HL-60/S4 treated with retinoic acid at 250 ng/mL for 4 days and 3 days (cell line): ENCODE measurements around the gene SPDYE17.
"Not testable (repeated sequence)": the region's sequence is repeated elsewhere in the genome, so short reads cannot be mapped to it uniquely, and the experiment has no call there.

Source experiments
- in situ Hi-C: fragments of 300-500 bp; cut with MboI; formaldehyde crosslinking; loops from 2 replicates; pipeline ENCODE4 v1.7.0; 2022; ENCODE audit warnings: low sequenced_read_pairs

SPDYE17 gene

DNA sequence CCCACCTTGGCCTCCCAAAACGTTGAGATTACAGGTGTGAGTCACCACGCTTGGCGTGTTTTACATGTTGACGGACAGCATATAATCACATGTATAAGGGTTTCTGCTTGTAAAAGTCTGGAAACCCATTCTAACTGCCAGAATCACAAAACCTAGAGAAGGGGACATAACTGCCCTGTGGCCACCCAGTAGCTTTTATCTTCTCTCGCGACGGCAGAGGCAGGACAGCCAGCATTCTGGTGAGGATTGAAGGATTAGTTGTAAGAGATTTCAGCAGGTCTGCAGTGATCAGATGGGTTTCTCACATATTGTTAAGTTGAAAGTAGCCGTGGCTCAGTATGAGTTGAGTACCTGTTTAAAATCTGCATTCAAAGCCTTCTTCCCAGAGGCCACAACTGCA lies 59.8 kb downstream of the SPDYE17 start:
- in situ Hi-C loops, result not testable (repeated sequence)
